ENCODE data around the gene MGARP. TPM values are rescaled to one million over a fixed set of nuclear protein-coding genes. Genes with fewer than 3 reads are reported as not detected.
A peak's percentile ranks its signal among the peaks of the same experiment; 100 is the strongest.

The MGARP gene
- total RNA-seq, 1 donor from 2014 or later = 0.76 TPM

- Mint-ChIP-seq H3K9me3 (peaks cover 17% of the 10 kb centered on the region), H3K4me3 (no peak overlapping the region), H3K27me3 (ENCODE audit: low read depth) (no peaks in the 10 kb centered on the region), H3K27ac (no peak overlapping the region), H3K36me3 (peaks cover 1% of the 10 kb centered on the region), H3K4me1 (no peaks in the 10 kb centered on the region)
- no peak for DNase-seq (ENCODE audit: low spot score in 2 of 2, unreplicated experiment in 2 of 2)
- no peak for TF ChIP-seq CTCF (IDR thresholded peaks at IDR 0.05; ENCODE audit: unreplicated experiment)
These were observed 38.3 kb downstream of the MGARP start for GRCh38 chr4:139241784-139242151.

GRCh38 chr4:139241086-139241783 is 38.8 kb downstream of the MGARP start:
- Mint-ChIP-seq H3K9me3 (peaks cover 17% of the 10 kb centered on the region), H3K27ac (no peak overlapping the region), H3K4me3 (no peak overlapping the region), H3K4me1 (no peaks in the 10 kb centered on the region), H3K27me3 (ENCODE audit: low read depth) (no peaks in the 10 kb centered on the region), H3K36me3 (peaks cover 1% of the 10 kb centered on the region)
- TF ChIP-seq CTCF (IDR thresholded peaks at IDR 0.05; ENCODE audit: unreplicated experiment) = no peak
- no peak for DNase-seq (ENCODE audit: low spot score in 2 of 2, unreplicated experiment in 2 of 2)

DNA sequence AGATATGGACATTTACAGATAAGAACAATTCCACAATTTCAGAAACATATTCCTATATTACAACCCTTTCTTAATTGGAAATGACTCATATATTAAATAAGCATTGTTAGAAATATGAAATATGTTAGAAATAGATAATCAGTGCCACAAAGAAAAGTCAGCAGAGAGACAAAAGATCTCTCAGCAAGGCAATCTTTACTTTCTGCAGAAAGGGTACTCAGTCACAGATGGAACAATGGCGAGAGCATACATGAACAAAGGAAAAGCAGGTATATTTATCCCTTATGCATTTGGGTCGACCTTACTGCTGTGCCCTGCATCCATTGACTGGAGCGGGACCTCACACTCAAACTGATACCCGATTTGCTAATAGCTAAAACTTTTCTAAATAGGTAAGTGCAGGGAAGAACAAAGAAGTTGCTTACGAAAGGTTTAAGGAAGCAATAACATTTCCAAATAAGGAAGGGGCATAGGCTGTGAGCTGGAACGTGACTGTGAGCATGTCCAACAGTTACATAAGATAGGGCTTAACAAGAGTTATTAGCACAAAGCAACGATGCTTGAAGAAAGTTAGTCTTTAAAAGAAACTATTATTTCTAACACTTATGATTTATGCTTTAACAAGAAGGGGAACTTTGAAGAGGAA is 40.8 kb downstream of the MGARP start:
- Mint-ChIP-seq H3K9me3 (peaks cover 17% of the 10 kb centered on the region), H3K4me1 (no peaks in the 10 kb centered on the region), H3K4me3 (no peak overlapping the region), H3K27me3 (ENCODE audit: low read depth) (no peaks in the 10 kb centered on the region), H3K36me3 (peaks cover 1% of the 10 kb centered on the region), H3K27ac (no peak overlapping the region)
- no peak for TF ChIP-seq CTCF (IDR thresholded peaks at IDR 0.05; ENCODE audit: unreplicated experiment)
- no peak for DNase-seq (ENCODE audit: low spot score in 2 of 2, unreplicated experiment in 2 of 2)

DNA sequence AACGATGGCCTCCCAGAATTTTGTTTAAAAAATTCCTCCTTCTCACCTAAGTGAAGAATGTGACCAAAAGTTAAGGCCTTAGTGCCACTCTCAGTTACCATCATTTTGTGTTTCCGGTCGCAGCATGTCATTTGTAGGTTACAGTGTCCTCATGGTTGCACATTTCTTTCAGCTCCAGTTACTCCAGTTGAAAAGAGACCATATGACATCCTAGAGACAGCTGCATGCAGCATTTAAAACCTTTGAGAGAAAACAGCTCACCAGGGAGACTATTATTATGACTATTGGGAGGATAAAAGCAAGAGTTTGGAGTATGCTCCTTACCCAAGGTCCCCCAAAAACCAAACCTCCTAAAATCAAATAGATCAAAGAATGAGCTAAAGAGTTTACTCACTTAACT is 45.8 kb downstream of the MGARP start:
- no peak overlapping the region for H3K4me3 Mint-ChIP-seq
- no peaks in the 10 kb centered on the region for H3K4me1 Mint-ChIP-seq
- DNase-seq (ENCODE audit: low spot score in 2 of 2, unreplicated experiment in 2 of 2) = no peak
- H3K27me3 Mint-ChIP-seq (ENCODE audit: low read depth) = no peaks in the 10 kb centered on the region
- H3K36me3 Mint-ChIP-seq = no peaks in the 10 kb centered on the region
- no peak for TF ChIP-seq CTCF (IDR thresholded peaks at IDR 0.05; ENCODE audit: unreplicated experiment)
- H3K9me3 Mint-ChIP-seq = peaks cover 7% of the 10 kb centered on the region
- H3K27ac Mint-ChIP-seq = no peak overlapping the region

DNA sequence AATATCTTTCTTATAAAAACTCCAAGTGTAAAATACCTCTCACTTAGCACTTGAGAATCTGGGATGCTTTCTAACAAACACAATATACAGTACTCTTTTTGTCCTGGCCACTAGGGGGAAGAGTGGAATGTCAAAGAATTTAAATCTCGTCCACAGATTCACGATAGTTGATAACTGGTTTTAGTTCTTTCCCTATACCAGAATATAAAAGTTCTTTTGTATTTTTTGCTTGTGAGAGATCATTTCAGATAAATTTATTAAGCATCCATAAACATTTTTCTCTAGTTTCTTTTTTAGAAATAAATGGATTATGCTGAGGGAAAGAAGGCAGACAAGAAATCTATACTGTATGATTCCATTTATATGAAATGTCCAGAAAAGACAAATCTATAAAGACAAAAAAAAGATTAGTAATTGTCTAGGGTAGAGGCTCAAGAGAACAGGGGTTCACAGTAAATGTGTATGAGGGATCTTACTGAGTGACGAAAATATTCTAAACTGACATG is 50.4 kb downstream of the MGARP start:
- Mint-ChIP-seq H3K27me3 (ENCODE audit: low read depth) (no peaks in the 10 kb centered on the region), H3K4me1 (no peaks in the 10 kb centered on the region), H3K36me3 (no peaks in the 10 kb centered on the region), H3K9me3 (no peaks in the 10 kb centered on the region), H3K4me3 (no peak overlapping the region), H3K27ac (no peak overlapping the region)
- DNase-seq (ENCODE audit: low spot score in 2 of 2, unreplicated experiment in 2 of 2) = no peak
- peak; percentile 79 for TF ChIP-seq CTCF (IDR thresholded peaks at IDR 0.05; ENCODE audit: unreplicated experiment)
